C4-2B (cell line): ENCODE data around the gene PML.
A peak's percentile ranks its signal among the peaks of the same experiment; 100 is the strongest.
"Not testable (repeated sequence)": the region's sequence is repeated elsewhere in the genome, so short reads cannot be mapped to it uniquely, and the experiment has no call there.

ENCODE experiments used
- H3K27ac ChIP-seq: fragments of 450-650 bp; 2 replicates; pipeline ENCODE4 v1.5.1; 2017
- CTCF ChIP-seq: fragments of 450-650 bp; conservative IDR thresholded peaks from 2 replicates; pipeline ENCODE4 v1.5.1; 2017; ENCODE audit warnings: mild to moderate bottlenecking
- ZFX ChIP-seq: fragments of 450-650 bp; IDR thresholded peaks from 2 replicates; pipeline ENCODE4 v1.6.1; 2017

PML gene

GRCh38 chr15:73969151-73969759, 25.3 kb upstream of the PML start:
- TF ChIP-seq CTCF (no peak), ZFX (no peak)

GRCh38 chr15:73972984-73973682, 21.4 kb upstream of the PML start:
- H3K27ac ChIP-seq: no peak overlapping the region
- TF ChIP-seq ZFX (no peak), CTCF (peak; percentile 93)

More at GRCh38 chr15:73969151-73969759, 25.3 kb upstream of the PML start:
- H3K27ac ChIP-seq: no peak overlapping the region

- not testable (repeated sequence) for H3K27ac ChIP-seq
Measured at GRCh38 chr15:73973683-73974200, 20.8 kb upstream of the PML start.

- H3K27ac ChIP-seq: not testable (repeated sequence)
Measured at GRCh38 chr15:73975440-73976125, 18.9 kb upstream of the PML start.

- H3K27ac ChIP-seq: no peak overlapping the region
- no peak for TF ChIP-seq ZFX
Measured at GRCh38 chr15:73978896-73979295, 15.6 kb upstream of the PML start.

- H3K27ac ChIP-seq: no peak overlapping the region
- TF ChIP-seq CTCF: no peak
- TF ChIP-seq ZFX: no peak
Measured at GRCh38 chr15:73979636-73980035, 14.9 kb upstream of the PML start.

GRCh38 chr15:73981761-73982221, 12.7 kb upstream of the PML start:
- TF ChIP-seq ZFX: no peak
- TF ChIP-seq CTCF: no peak
- H3K27ac ChIP-seq: peak overlapping the region; percentile 47; the same call in 1 of the 2 replicates

GRCh38 chr15:73982222-73982962, 12.1 kb upstream of the PML start:
- H3K27ac ChIP-seq: peak overlapping the region; percentile 47; the same call in 1 of the 2 replicates
- no peak for TF ChIP-seq ZFX
- TF ChIP-seq CTCF: no peak
